ENCODE data around the gene TPD52L2.

TPD52L2 gene

GRCh38 chr20:63835021-63835858 lies 29.8 kb upstream of the TPD52L2 start:
- Histone ChIP-seq H3K27me3 (ENCODE audit: control insufficient read depth in 3 of 3, insufficient read depth in 3 of 3, low read depth in 1 of 3, low read length in 3 of 3) (peaks cover 0 to 18% (median 10%) of the 10 kb centered on the region in 3 experiments), H3K36me3 (replicated peaks in 1 of 2; ENCODE audit: control insufficient read depth in 2 of 2, insufficient read depth in 2 of 2, low read length in 2 of 2) (no peaks in the 10 kb centered on the region), H3K79me1 (ENCODE audit: low read depth, low read length) (no peaks in the 10 kb centered on the region), H3K27ac (replicated peaks; ENCODE audit: low read length) (peak overlapping the region; percentile 54), H3K9me3 (replicated peaks in 1 of 2; ENCODE audit: control insufficient read depth in 2 of 2, insufficient read depth in 1 of 2, low read depth in 1 of 2, low read length in 2 of 2) (no peaks in the 10 kb centered on the region), H3K4me1 (ENCODE audit: control insufficient read depth in 2 of 2, insufficient read depth in 1 of 2, low read depth in 1 of 2, low read length in 2 of 2) (peaks cover 13 to 22% of the 10 kb centered on the region in 2 donors), H2BK5ac (ENCODE audit: low read length) (peak overlapping the region; percentile 97), H2BK15ac (ENCODE audit: low read length) (peak overlapping the region; percentile 100), H2AFZ (ENCODE audit: low read length) (peak overlapping the region; percentile 76), H2BK12ac (ENCODE audit: low read length) (peak overlapping the region; percentile 98), H3K18ac (ENCODE audit: low read length) (peak overlapping the region; percentile 98), H4K8ac (ENCODE audit: low read depth, low read length) (peak overlapping the region; percentile 96), H3K4me2 (ENCODE audit: insufficient read depth, low read length, poor library complexity, severe bottlenecking) (peak overlapping the region; percentile 25), H3K23ac (ENCODE audit: low read depth, low read length, poor library complexity) (peak overlapping the region; percentile 73), H2AK5ac (ENCODE audit: low read depth, low read length) (peak overlapping the region; percentile 100), H3K4me3 (ENCODE audit: low read length in 2 of 2) (no peak overlapping the region), H2BK120ac (ENCODE audit: low read depth, low read length) (peak overlapping the region; percentile 72), H3K9ac (ENCODE audit: low read depth, low read length, poor library complexity) (peak overlapping the region; percentile 84), H3K14ac (ENCODE audit: low read length) (peak overlapping the region; percentile 84), H3K4ac (ENCODE audit: low read length) (peak overlapping the region; percentile 98), H4K91ac (ENCODE audit: low read depth, low read length, poor library complexity) (peak overlapping the region; percentile 95)
- peak; percentile 92 for DNase-seq (ENCODE audit: low spot score)
- WGBS, 2 donors (ENCODE audit: extremely low coverage in 2 of 2, insufficient read length in 2 of 2, insufficient replicate concordance in 1 of 2) = no CpG with 5 or more reads among the region's 21 CpGs

- H4K91ac ChIP-seq (ENCODE audit: low read depth, low read length, poor library complexity) = no peak overlapping the region
- WGBS, 2 donors (ENCODE audit: extremely low coverage in 2 of 2, insufficient read length in 2 of 2, insufficient replicate concordance in 1 of 2) = no CpG with 5 or more reads among the region's 27 CpGs
- peaks cover 13 to 22% of the 10 kb centered on the region in 2 donors for H3K4me1 ChIP-seq (ENCODE audit: control insufficient read depth in 2 of 2, insufficient read depth in 1 of 2, low read depth in 1 of 2, low read length in 2 of 2)
- no peaks in the 10 kb centered on the region for H3K36me3 ChIP-seq (replicated peaks in 1 of 2; ENCODE audit: control insufficient read depth in 2 of 2, insufficient read depth in 2 of 2, low read length in 2 of 2)
- H4K8ac ChIP-seq (ENCODE audit: low read depth, low read length) = peak overlapping the region; percentile 17
- H2AK5ac ChIP-seq (ENCODE audit: low read depth, low read length) = peak overlapping the region; percentile 53
- peak overlapping the region; percentile 26 for H3K4ac ChIP-seq (ENCODE audit: low read length)
- H3K79me1 ChIP-seq (ENCODE audit: low read depth, low read length) = no peaks in the 10 kb centered on the region
- DNase-seq (ENCODE audit: low spot score) = no peak
- H3K27me3 ChIP-seq (ENCODE audit: control insufficient read depth in 3 of 3, insufficient read depth in 3 of 3, low read depth in 1 of 3, low read length in 3 of 3) = peaks cover 0 to 14% (median 7%) of the 10 kb centered on the region in 3 experiments
- H3K4me2 ChIP-seq (ENCODE audit: insufficient read depth, low read length, poor library complexity, severe bottlenecking) = no peak overlapping the region
- H3K27ac ChIP-seq (replicated peaks; ENCODE audit: low read length) = no peak overlapping the region
- peak overlapping the region; percentile 69 for H2AFZ ChIP-seq (ENCODE audit: low read length)
- peak overlapping the region; percentile 63 for H3K14ac ChIP-seq (ENCODE audit: low read length)
- peak overlapping the region; percentile 91 for H3K18ac ChIP-seq (ENCODE audit: low read length)
- H3K4me3 ChIP-seq (ENCODE audit: low read length in 2 of 2) = no peak overlapping the region
- H3K9ac ChIP-seq (ENCODE audit: low read depth, low read length, poor library complexity) = peak overlapping the region; percentile 44
- no peaks in the 10 kb centered on the region for H3K9me3 ChIP-seq (replicated peaks in 1 of 2; ENCODE audit: control insufficient read depth in 2 of 2, insufficient read depth in 1 of 2, low read depth in 1 of 2, low read length in 2 of 2)
- peak overlapping the region; percentile 87 for H2BK5ac ChIP-seq (ENCODE audit: low read length)
- no peak overlapping the region for H2BK120ac ChIP-seq (ENCODE audit: low read depth, low read length)
- peak overlapping the region; percentile 87 for H2BK15ac ChIP-seq (ENCODE audit: low read length)
- no peak overlapping the region for H3K23ac ChIP-seq (ENCODE audit: low read depth, low read length, poor library complexity)
- H2BK12ac ChIP-seq (ENCODE audit: low read length) = peak overlapping the region; percentile 63
Observed at GRCh38 chr20:63836458-63837344, 28.4 kb upstream of the TPD52L2 start.

- H3K4me1 ChIP-seq (ENCODE audit: control insufficient read depth in 2 of 2, insufficient read depth in 1 of 2, low read depth in 1 of 2, low read length in 2 of 2) = peaks cover 13 to 22% of the 10 kb centered on the region in 2 donors
- H3K27me3 ChIP-seq (ENCODE audit: control insufficient read depth in 3 of 3, insufficient read depth in 3 of 3, low read depth in 1 of 3, low read length in 3 of 3) = peaks cover 0 to 6% (median 0%) of the 10 kb centered on the region in 3 experiments
- no CpG with 5 or more reads among the region's 8 CpGs for WGBS, 2 donors (ENCODE audit: extremely low coverage in 2 of 2, insufficient read length in 2 of 2, insufficient replicate concordance in 1 of 2)
- H3K4me3 ChIP-seq (ENCODE audit: low read length in 2 of 2) = no peak overlapping the region
- no peak overlapping the region for H2AFZ ChIP-seq (ENCODE audit: low read length)
- no peak overlapping the region for H3K14ac ChIP-seq (ENCODE audit: low read length)
- H2BK120ac ChIP-seq (ENCODE audit: low read depth, low read length) = no peak overlapping the region
- no peaks in the 10 kb centered on the region for H3K36me3 ChIP-seq (replicated peaks in 1 of 2; ENCODE audit: control insufficient read depth in 2 of 2, insufficient read depth in 2 of 2, low read length in 2 of 2)
- no peak overlapping the region for H3K23ac ChIP-seq (ENCODE audit: low read depth, low read length, poor library complexity)
- H2AK5ac ChIP-seq (ENCODE audit: low read depth, low read length) = peak overlapping the region; percentile 53
- H2BK12ac ChIP-seq (ENCODE audit: low read length) = peak overlapping the region; percentile 63
- H2BK5ac ChIP-seq (ENCODE audit: low read length) = peak overlapping the region; percentile 87
- no peak overlapping the region for H3K4ac ChIP-seq (ENCODE audit: low read length)
- no peak for DNase-seq (ENCODE audit: low spot score)
- H3K79me1 ChIP-seq (ENCODE audit: low read depth, low read length) = no peaks in the 10 kb centered on the region
- H3K18ac ChIP-seq (ENCODE audit: low read length) = peak overlapping the region; percentile 76
- H4K91ac ChIP-seq (ENCODE audit: low read depth, low read length, poor library complexity) = no peak overlapping the region
- H3K9ac ChIP-seq (ENCODE audit: low read depth, low read length, poor library complexity) = no peak overlapping the region
- peak overlapping the region; percentile 87 for H2BK15ac ChIP-seq (ENCODE audit: low read length)
- no peak overlapping the region for H3K27ac ChIP-seq (replicated peaks; ENCODE audit: low read length)
- H3K4me2 ChIP-seq (ENCODE audit: insufficient read depth, low read length, poor library complexity, severe bottlenecking) = no peak overlapping the region
- H4K8ac ChIP-seq (ENCODE audit: low read depth, low read length) = peak overlapping the region; percentile 17
- no peaks in the 10 kb centered on the region for H3K9me3 ChIP-seq (replicated peaks in 1 of 2; ENCODE audit: control insufficient read depth in 2 of 2, insufficient read depth in 1 of 2, low read depth in 1 of 2, low read length in 2 of 2)
Observed at GRCh38 chr20:63837479-63837878, 27.6 kb upstream of the TPD52L2 start.
